ENCODE measurements around the gene PAK5. TPM values are rescaled to one million over a fixed set of nuclear protein-coding genes. Genes with fewer than 3 reads are reported as not detected.

Gene PAK5
- total RNA-seq, result not detected in 2 replicates

GRCh38 chr20:9838378-9839295 is at the start of gene PAK5:
TSS of gene PAK5 (minus strand) at chr20:9839076. CDS start at chr20:9644328, 194,748 bp downstream.

GRCh38 chr20:9514461-9515213 is 324.2 kb downstream of the PAK5 start, which contains the start of gene LAMP5:
TSS of gene LAMP5 (plus strand) at chr20:9514590. CDS start at chr20:9514853, 263 bp downstream.

Other genes with a start within 250 kb of the PAK5 start
- gene ANKEF1, start 195.9 kb upstream of the PAK5 start, total RNA-seq, result 0.58 and 0.68 TPM in 2 replicates